Fibroblast of the aortic adventitia (primary cell): Measurements from ENCODE around the gene CCDC179. TPM values are rescaled to one million over a fixed set of nuclear protein-coding genes. Genes with fewer than 3 reads are reported as not detected.

ENCODE experiments used
- DNase-seq: peaks from one replicate; pipeline ENCODE4 v3.0.0-alpha.2; 2010; ENCODE audit warnings: low read depth
- H3K4me3 ChIP-seq: 2 replicates; pipeline ENCODE4 v1.5.1; 2011; ENCODE audit warnings: low read depth, mild to moderate bottlenecking, control low read depth, low read length, moderate library complexity
- total RNA-seq: library from RNA; depleted of rRNA; stranded (reverse); fragments of >200 nt; gene quantifications from 2 replicates; pipeline ENCODE4 v1.2.3, GENCODE V29; 2012; ENCODE audit warnings: low replicate concordance
- TF ChIP-seq, protein P1 (sequence below): IDR thresholded peaks from 2 replicates; pipeline ENCODE4 v1.5.1; 2011; ENCODE audit warnings: mild to moderate bottlenecking, low read length, control low read depth, inconsistent platforms; ENCODE audit not compliant: insufficient read depth

Gene CCDC179
- total RNA-seq, 1 donor = not detected

DNA sequence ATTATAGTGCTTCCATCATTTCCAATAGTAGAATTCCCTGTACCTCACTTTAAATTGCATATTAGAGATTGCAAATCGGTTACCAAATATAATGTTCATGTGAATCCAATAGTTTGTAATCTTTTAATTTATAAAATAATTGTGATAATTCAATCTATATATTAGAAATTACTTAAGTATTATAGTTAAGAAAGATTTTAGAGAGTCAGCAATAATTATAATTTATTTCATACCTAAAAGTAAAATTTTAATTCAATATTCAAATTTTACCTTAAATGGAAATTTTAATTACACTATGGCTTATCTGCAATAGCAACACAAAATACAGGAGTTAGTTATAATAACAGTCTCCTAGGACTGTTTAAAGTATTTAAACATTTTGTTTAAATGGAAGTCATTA is 13.5 kb downstream of the CCDC179 start:
- DNase-seq = no peak
- TF ChIP-seq, protein P1, sequence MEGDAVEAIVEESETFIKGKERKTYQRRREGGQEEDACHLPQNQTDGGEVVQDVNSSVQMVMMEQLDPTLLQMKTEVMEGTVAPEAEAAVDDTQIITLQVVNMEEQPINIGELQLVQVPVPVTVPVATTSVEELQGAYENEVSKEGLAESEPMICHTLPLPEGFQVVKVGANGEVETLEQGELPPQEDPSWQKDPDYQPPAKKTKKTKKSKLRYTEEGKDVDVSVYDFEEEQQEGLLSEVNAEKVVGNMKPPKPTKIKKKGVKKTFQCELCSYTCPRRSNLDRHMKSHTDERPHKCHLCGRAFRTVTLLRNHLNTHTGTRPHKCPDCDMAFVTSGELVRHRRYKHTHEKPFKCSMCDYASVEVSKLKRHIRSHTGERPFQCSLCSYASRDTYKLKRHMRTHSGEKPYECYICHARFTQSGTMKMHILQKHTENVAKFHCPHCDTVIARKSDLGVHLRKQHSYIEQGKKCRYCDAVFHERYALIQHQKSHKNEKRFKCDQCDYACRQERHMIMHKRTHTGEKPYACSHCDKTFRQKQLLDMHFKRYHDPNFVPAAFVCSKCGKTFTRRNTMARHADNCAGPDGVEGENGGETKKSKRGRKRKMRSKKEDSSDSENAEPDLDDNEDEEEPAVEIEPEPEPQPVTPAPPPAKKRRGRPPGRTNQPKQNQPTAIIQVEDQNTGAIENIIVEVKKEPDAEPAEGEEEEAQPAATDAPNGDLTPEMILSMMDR = no peak
- no peak overlapping the region for H3K4me3 ChIP-seq

DNA sequence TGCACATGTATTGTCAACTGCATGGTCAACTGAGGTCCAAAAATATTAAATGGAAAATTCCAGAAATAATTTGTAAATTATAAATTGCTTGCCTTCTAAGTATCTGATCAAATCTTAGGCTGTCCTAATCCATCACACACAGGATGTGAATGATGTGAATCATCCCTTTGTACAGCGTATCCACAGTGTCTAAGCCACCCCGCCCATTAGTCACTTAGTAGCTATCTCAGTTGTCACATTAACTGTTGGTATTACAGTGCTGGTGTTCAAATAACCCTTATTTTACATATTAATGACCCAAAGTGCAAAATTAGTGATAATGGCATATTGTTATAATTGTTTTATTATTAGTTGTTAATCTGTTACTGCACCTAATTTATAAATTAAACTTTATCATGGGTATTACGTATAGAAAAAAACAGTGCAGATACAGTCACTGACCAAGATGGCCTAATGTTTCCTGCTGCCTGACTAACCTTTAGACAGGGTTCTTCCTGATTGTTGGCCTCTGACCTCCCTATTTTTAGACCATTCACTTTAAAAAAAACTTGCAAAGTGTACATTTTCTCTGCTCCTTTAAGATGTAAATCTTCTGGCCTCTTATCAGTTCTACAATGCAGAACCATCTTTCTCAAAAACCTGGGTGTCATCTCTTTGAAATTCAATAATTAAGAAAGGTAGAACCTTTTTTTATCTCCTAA is 27.8 kb downstream of the CCDC179 start:
- no peak for DNase-seq
- TF ChIP-seq, protein P1 = no peak
- no peak overlapping the region for H3K4me3 ChIP-seq

DNA sequence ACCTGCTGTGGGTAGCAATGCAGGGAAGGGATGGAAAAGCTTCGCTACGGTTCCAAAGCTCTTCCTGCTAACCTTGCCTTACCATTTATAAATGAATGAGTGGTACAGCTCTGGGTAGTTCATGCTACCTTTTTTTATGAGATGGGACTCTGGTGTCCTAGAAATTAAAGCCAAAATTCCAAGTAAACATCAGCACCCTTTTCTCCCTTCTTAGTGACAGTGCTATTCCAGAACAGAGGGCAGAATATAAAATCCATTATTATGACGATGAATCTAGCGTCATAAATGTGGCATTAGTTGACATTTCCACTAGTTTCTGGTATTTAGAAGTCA is 30.2 kb downstream of the CCDC179 start:
- peak overlapping the region; percentile 88 for H3K4me3 ChIP-seq
- no peak for DNase-seq
- TF ChIP-seq, protein P1 = no peak

DNA sequence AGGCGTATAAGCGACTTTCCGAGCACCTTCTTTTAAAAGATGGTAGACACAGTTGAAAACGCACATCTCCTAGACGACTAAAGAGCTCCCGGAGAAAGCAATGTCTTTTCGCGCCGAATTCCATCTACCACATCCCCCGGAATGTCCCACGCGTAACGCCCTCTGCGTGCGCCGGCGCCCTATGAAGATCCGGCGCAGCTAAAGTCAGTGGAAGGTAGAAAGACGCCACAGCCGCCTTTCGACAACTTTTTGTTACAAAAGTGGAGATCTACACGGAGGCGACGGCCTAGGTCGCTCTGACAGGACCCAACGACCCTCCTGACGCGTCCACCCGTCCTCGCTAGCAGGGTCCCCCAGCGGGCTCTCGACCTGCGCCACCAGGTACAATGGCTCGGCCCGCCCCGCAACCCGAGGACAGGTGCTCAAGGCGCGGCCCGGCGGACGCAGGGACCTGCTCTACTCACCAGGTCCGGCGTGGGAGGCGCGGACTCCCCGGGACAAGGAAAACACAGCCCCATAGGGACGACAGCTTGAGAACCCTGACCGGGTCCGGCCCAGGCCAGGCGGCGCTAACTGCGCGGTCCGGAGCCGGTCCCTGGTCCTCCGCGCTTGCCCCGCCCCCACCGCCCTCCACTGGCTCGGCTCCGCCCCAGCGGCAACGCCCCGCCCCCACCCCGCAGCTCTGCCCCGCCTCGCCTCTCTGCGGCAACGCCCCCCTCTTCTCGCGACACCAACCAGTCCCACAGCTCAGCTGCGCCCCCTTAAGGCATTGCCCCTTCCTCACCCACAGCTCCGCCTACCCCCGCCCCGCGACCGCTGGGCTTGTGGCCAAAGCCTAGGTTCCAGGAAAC is 30.8 kb downstream of the CCDC179 start, which contains the start of gene SVIP:
TSS of gene SVIP (minus strand) at position 571 of the 851 bp plus-strand sequence. CDS start at position 518, 53 bp downstream.
- DNase-seq = peak; percentile 86
- TF ChIP-seq, protein P1 = peak; percentile 76
- peak within 1 kb of the TSS; percentile 88 for H3K4me3 ChIP-seq

DNA sequence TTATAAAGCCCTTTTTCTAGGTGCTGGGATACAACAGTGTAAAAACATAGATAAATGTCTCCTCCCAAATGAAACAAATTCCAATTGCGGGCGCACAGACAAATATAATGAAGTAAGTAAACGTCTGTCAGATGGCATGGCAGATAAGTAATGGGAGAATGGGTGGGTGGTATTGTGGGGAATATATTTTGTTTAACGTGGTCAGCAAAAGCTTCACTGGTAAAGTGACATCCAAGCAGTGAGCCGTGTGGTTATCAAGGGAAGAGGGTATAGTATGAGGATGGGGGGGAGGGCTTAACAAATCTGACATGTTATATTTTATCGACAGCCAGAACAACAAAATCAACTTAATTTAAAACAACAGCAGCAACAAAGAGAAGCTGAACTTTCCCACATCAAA is 31.9 kb downstream of the CCDC179 start:
- TF ChIP-seq, protein P1 = no peak
- no peak for DNase-seq
- peak overlapping the region; percentile 20 for H3K4me3 ChIP-seq

DNA sequence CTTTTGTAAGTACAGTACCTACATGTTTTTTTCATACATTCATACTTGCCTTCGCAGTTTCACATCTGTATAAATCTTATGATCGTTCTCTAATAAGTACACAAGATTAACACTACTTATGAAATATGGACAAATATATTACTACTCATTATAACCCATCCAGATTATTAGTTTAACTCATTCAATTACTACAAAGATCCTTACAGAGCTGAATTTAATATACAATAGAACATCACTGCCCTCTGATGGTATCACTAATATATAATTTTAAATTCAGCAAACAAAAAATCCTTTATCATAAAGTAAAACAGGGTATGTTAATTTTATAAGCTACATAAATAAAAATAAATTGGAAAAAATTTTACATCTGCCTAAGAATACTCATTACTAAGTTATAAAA is 38.1 kb downstream of the CCDC179 start:
- no peak overlapping the region for H3K4me3 ChIP-seq
- TF ChIP-seq, protein P1 = no peak
- no peak for DNase-seq
